Loucy (cell line): ENCODE data around the gene C1orf105.

ENCODE experiments used
- H2AFZ ChIP-seq: fragments of 200-600 bp; sonication (generic); 2 replicates; pipeline ENCODE4 v1.6.0; 2016; ENCODE audit warnings: antibody characterized with exemption, mild to moderate bottlenecking, low read length, moderate library complexity
- H3F3A ChIP-seq: fragments of 200-600 bp; 2 replicates; pipeline ENCODE4 v1.6.0; 2016; ENCODE audit warnings: antibody characterized with exemption, low read depth, mild to moderate bottlenecking
- H3K27me3 ChIP-seq: fragments of 200-600 bp; sonication (generic); 2 replicates; pipeline ENCODE4 v1.6.1; 2014; ENCODE audit warnings: low read length, mild to moderate bottlenecking; ENCODE audit not compliant: insufficient read depth, poor library complexity, severe bottlenecking
- H3K36me3 ChIP-seq: fragments of 200-600 bp; sonication (generic); 2 replicates; pipeline ENCODE4 v1.6.1; 2016; ENCODE audit warnings: low read length; ENCODE audit not compliant: insufficient read depth
- H3K4me1 ChIP-seq: fragments of 200-600 bp; sonication (generic); 2 replicates; pipeline ENCODE4 v1.5.1; 2014; ENCODE audit warnings: low read length, mild to moderate bottlenecking; ENCODE audit not compliant: insufficient read depth, poor library complexity, severe bottlenecking
- H3K4me2 ChIP-seq: fragments of 200-600 bp; sonication (generic); 2 replicates; pipeline ENCODE4 v1.6.0; 2014; ENCODE audit warnings: antibody characterized with exemption, low read length, low read depth, mild to moderate bottlenecking; ENCODE audit not compliant: poor library complexity, severe bottlenecking
- H3K4me3 ChIP-seq: fragments of 200-600 bp; sonication (generic); 2 replicates; pipeline ENCODE4 v1.5.1; 2014; ENCODE audit warnings: low read length, mild to moderate bottlenecking, mixed read lengths; ENCODE audit not compliant: poor library complexity, severe bottlenecking
- H3K79me2 ChIP-seq: fragments of 200-600 bp; sonication (generic); 2 replicates; pipeline ENCODE4 v1.6.1; 2014; ENCODE audit warnings: low read length; ENCODE audit not compliant: insufficient read depth
- H3K9ac ChIP-seq: fragments of 200-600 bp; sonication (generic); 2 replicates; pipeline ENCODE4 v1.6.0; 2014; ENCODE audit warnings: mild to moderate bottlenecking, low read depth, low read length, moderate library complexity; ENCODE audit not compliant: poor library complexity, severe bottlenecking
- H3K9me2 ChIP-seq: fragments of 200-600 bp; sonication (generic); replicated peaks from 2 replicates; pipeline ENCODE4 v1.6.1; 2016; ENCODE audit warnings: low read depth, low read length, mixed read lengths
- H3K9me3 ChIP-seq: fragments of 200-600 bp; sonication (generic); 2 replicates; pipeline ENCODE4 v1.6.1; 2014; ENCODE audit warnings: mild to moderate bottlenecking, antibody characterized with exemption, low read length, low read depth; ENCODE audit not compliant: insufficient read depth
- H4K20me1 ChIP-seq: fragments of 200-600 bp; sonication (generic); 2 replicates; pipeline ENCODE4 v1.6.0; 2014; ENCODE audit warnings: antibody characterized with exemption, low read length, mild to moderate bottlenecking; ENCODE audit not compliant: insufficient read depth, poor library complexity, severe bottlenecking
- EZH2phosphoT487 ChIP-seq: fragments of 200-600 bp; IDR thresholded peaks from 2 replicates; pipeline ENCODE4 v1.6.1; 2018; ENCODE audit warnings: antibody characterized with exemption, mild to moderate bottlenecking, moderate library complexity, borderline replicate concordance
- TF ChIP-seq, protein P1 (sequence below): fragments of 200-600 bp; sonication (generic); conservative IDR thresholded peaks from 2 replicates; pipeline ENCODE4 v1.5.1; 2014; ENCODE audit warnings: mild to moderate bottlenecking, antibody characterized with exemption, low read length

Gene C1orf105

DNA sequence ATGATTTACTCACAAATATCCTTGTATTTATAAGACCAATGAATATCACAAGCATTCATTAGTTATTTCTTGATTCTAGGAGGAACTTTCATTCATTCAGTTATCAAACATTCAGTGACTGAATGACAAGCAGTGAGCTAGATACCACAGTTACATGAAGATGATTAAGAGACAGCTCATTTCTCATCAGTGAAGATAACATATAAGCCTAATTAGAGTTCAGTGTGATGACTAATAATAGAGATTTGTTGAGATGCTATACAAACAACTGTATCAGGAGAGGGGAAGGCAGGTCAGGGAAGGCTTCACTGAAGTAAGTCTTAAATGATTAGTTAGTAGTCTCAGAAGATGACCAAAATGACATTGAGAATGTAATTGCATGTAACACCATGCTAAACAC, 14.6 kb upstream of the C1orf105 start:
- no peaks in the 10 kb centered on the region for H3K9me2 ChIP-seq
- no peak overlapping the region for H3K4me3 ChIP-seq
- no peaks in the 10 kb centered on the region for H3K79me2 ChIP-seq
- no peaks in the 10 kb centered on the region for H3K36me3 ChIP-seq
- no peak overlapping the region for H3K9ac ChIP-seq
- H4K20me1 ChIP-seq: no peaks in the 10 kb centered on the region
- H3K4me1 ChIP-seq: no peaks in the 10 kb centered on the region
- H3K9me3 ChIP-seq: no peaks in the 10 kb centered on the region
- H3K27me3 ChIP-seq: no peaks in the 10 kb centered on the region
- no peak for TF ChIP-seq EZH2phosphoT487
- TF ChIP-seq, protein P1, sequence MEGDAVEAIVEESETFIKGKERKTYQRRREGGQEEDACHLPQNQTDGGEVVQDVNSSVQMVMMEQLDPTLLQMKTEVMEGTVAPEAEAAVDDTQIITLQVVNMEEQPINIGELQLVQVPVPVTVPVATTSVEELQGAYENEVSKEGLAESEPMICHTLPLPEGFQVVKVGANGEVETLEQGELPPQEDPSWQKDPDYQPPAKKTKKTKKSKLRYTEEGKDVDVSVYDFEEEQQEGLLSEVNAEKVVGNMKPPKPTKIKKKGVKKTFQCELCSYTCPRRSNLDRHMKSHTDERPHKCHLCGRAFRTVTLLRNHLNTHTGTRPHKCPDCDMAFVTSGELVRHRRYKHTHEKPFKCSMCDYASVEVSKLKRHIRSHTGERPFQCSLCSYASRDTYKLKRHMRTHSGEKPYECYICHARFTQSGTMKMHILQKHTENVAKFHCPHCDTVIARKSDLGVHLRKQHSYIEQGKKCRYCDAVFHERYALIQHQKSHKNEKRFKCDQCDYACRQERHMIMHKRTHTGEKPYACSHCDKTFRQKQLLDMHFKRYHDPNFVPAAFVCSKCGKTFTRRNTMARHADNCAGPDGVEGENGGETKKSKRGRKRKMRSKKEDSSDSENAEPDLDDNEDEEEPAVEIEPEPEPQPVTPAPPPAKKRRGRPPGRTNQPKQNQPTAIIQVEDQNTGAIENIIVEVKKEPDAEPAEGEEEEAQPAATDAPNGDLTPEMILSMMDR: no peak
- H2AFZ ChIP-seq: no peak overlapping the region
- no peaks in the 10 kb centered on the region for H3F3A ChIP-seq
- H3K4me2 ChIP-seq: no peak overlapping the region

DNA sequence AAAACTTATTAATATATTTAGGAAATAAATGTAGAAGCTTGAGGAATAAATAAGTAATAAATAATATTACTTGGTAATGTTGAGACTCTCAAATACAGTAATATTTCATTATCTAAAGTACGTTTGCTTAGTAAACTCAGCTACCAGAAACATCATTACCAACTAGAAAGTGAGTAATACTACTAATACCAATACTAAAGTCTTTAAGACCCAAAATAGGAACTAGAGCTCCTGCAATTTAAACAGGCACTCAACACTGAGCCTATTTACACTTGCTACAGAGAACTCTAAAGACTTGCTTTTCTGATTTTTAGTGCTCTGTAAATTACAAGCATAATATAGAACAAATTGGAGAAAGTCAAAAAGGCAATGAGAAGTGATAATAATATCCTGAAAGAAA, 13.5 kb upstream of the C1orf105 start:
- Histone ChIP-seq H3F3A (no peaks in the 10 kb centered on the region), H3K4me2 (no peak overlapping the region), H3K9me3 (no peaks in the 10 kb centered on the region), H3K27me3 (no peaks in the 10 kb centered on the region), H3K79me2 (no peaks in the 10 kb centered on the region), H3K4me3 (no peak overlapping the region), H4K20me1 (no peaks in the 10 kb centered on the region), H3K9me2 (no peaks in the 10 kb centered on the region), H3K4me1 (no peaks in the 10 kb centered on the region), H3K36me3 (no peaks in the 10 kb centered on the region), H3K9ac (no peak overlapping the region), H2AFZ (no peak overlapping the region)
- TF ChIP-seq, protein P1: no peak
- no peak for TF ChIP-seq EZH2phosphoT487

DNA sequence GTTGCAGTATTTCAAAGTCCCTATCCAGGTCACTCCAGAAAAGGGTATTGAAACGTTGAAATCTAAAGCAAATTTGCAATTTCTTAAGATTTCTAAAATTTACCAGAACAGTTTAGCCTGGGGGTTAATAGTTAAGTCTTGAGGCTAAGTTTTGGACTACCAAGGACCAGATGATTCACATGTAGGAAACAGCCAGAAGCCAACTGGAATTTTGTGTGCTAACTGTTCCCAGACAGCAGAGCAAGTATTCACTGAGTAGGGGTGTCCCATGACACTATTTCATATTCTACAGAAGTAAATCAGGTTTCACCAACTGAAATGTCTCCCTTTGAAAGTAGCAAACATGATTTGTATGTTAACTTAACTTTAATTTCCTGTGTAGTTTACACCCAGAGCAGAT, 11.5 kb upstream of the C1orf105 start:
- Histone ChIP-seq H3K4me3 (no peak overlapping the region), H3K4me1 (no peaks in the 10 kb centered on the region), H3K4me2 (no peak overlapping the region), H3K36me3 (no peaks in the 10 kb centered on the region), H3K79me2 (no peaks in the 10 kb centered on the region), H3K9me2 (no peaks in the 10 kb centered on the region), H3K9me3 (no peaks in the 10 kb centered on the region), H3F3A (no peaks in the 10 kb centered on the region), H4K20me1 (no peaks in the 10 kb centered on the region), H3K27me3 (no peaks in the 10 kb centered on the region), H2AFZ (no peak overlapping the region), H3K9ac (no peak overlapping the region)
- no peak for TF ChIP-seq EZH2phosphoT487
- TF ChIP-seq, protein P1: no peak
